Breast epithelium (tissue), 4 donors: ENCODE measurements around the gene LDHAL6A. TPM values are rescaled to one million over a fixed set of nuclear protein-coding genes. Genes with fewer than 3 reads are reported as not detected.

Experiments used
- DNase-seq, 2 donors: peaks; one replicate each; pipeline ENCODE4 v3.0.0-alpha.2; 2019; ENCODE audit warnings: low spot score in 2 of 2
- H3K27ac ChIP-seq, 2 donors: fragments of 200-600 bp; sonication (generic) in 1 of 2; one replicate each; pipeline ENCODE4 v1.5.1; 2016 to 2019; ENCODE audit warnings: mild to moderate bottlenecking in 1 of 2
- H3K27me3 ChIP-seq, 2 donors: fragments of 200-600 bp; sonication (generic) in 1 of 2; one replicate each; pipeline versions ENCODE4 v1.5.1 to v1.6.0; 2017 to 2019; ENCODE audit warnings: control low read depth in 1 of 2, mild to moderate bottlenecking in 1 of 2
- H3K36me3 ChIP-seq: fragments of 200-600 bp; one replicate; pipeline ENCODE4 v1.5.1; 2019
- H3K4me1 ChIP-seq, 2 donors: fragments of 200-600 bp; sonication (generic); one replicate each; pipeline ENCODE4 v1.5.1; 2016 to 2019; ENCODE audit warnings: control low read depth in 1 of 2
- H3K4me3 ChIP-seq, 3 donors: fragments of 200-600 bp; sonication (generic); 1 replicate in 2 of 3; 2 replicates in 1 of 3; pipeline ENCODE4 v1.5.1; 2016 to 2019; ENCODE audit warnings: mild to moderate bottlenecking in 3 of 3, moderate library complexity in 2 of 3
- H3K9me3 ChIP-seq, 2 donors: fragments of 200-600 bp; sonication (generic) in 1 of 2; one replicate each; pipeline ENCODE4 v1.5.1; 2016 to 2019; ENCODE audit warnings: control low read depth in 1 of 2
- CTCF ChIP-seq, 3 donors: fragments of 450-650 bp; IDR thresholded peaks; one replicate each; pipeline ENCODE4 v1.5.1; 2016 to 2017; ENCODE audit warnings: antibody characterized with exemption in 3 of 3, mild to moderate bottlenecking in 3 of 3, moderate library complexity in 3 of 3
- POLR2A ChIP-seq: fragments of 450-650 bp; IDR thresholded peaks from one replicate; pipeline ENCODE4 v1.6.1; 2016; ENCODE audit warnings: antibody characterized with exemption, mild to moderate bottlenecking, moderate library complexity
- POLR2AphosphoS5 ChIP-seq, 3 donors: sonication (generic); formaldehyde crosslinking; IDR thresholded peaks; one replicate each; pipeline ENCODE4 v1.6.1; 2017; ENCODE audit warnings: antibody characterized with exemption in 3 of 3
- intact Hi-C: fragments of 100-400 bp; cut with DNase I; formaldehyde crosslinking; loops from one replicate; pipeline ENCODE4 v1.15.1; 2023; ENCODE audit warnings: low total_unique reads
- total RNA-seq, 3 donors: library from RNA; depleted of rRNA; stranded (reverse); fragments of >200 nt; gene quantifications; one replicate each; pipeline ENCODE4 v1.1.0, GENCODE V29; 2016

LDHAL6A gene
- total RNA-seq, 3 donors from 2014 or later: not detected

DNA sequence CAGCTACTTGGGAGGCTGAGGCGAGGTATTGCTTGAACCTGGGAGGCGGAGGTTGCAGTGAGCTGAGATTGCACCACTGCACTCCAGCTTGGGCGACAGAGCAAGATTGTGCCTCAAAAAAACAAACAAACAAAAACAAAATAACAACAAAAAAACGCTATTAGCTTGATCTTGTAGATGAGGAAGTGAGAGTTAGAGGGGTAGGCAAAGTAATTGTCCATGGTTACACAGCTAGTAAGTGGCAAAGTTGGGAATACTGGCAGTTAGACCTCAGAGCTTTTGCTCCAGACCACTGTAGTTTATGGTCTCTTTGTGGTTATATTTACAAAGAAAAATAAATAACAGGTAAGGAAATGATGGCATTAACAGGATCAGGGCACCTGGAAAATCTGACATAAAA lies 28.4 kb upstream of the LDHAL6A start:
- no peaks in the 10 kb centered on the region for H3K9me3 ChIP-seq
- TF ChIP-seq POLR2AphosphoS5 (IDR thresholded peaks at IDR 0.05): no peak
- TF ChIP-seq CTCF (IDR thresholded peaks at IDR 0.05): no peak
- H3K4me3 ChIP-seq: no peak overlapping the region
- no peaks in the 10 kb centered on the region for H3K27me3 ChIP-seq
- H3K4me1 ChIP-seq: no peaks in the 10 kb centered on the region
- H3K36me3 ChIP-seq: no peaks in the 10 kb centered on the region
- no peak for DNase-seq
- H3K27ac ChIP-seq: no peak overlapping the region
- intact Hi-C loops: no loop called here

GRCh38 chr11:18429332-18429731 lies 26.3 kb upstream of the LDHAL6A start:
- Histone ChIP-seq H3K4me1 (no peaks in the 10 kb centered on the region), H3K27ac (no peak overlapping the region), H3K9me3 (no peaks in the 10 kb centered on the region), H3K27me3 (no peaks in the 10 kb centered on the region), H3K36me3 (no peaks in the 10 kb centered on the region), H3K4me3 (no peak overlapping the region)
- TF ChIP-seq CTCF (IDR thresholded peaks at IDR 0.05) (no peak), POLR2AphosphoS5 (IDR thresholded peaks at IDR 0.05) (no peak), POLR2A (no peak)
- intact Hi-C loops: no loop called here
- no peak for DNase-seq

GRCh38 chr11:18438691-18439090 lies 17.0 kb upstream of the LDHAL6A start:
- H3K27ac ChIP-seq: no peak overlapping the region
- H3K9me3 ChIP-seq: no peaks in the 10 kb centered on the region
- no peaks in the 10 kb centered on the region for H3K27me3 ChIP-seq
- DNase-seq: no peak
- TF ChIP-seq POLR2AphosphoS5 (IDR thresholded peaks at IDR 0.05) (no peak), POLR2A (no peak), CTCF (IDR thresholded peaks at IDR 0.05) (no peak)
- no peak overlapping the region for H3K4me3 ChIP-seq
- intact Hi-C loops: no loop called here
- H3K36me3 ChIP-seq: no peaks in the 10 kb centered on the region
- no peaks in the 10 kb centered on the region for H3K4me1 ChIP-seq

DNA sequence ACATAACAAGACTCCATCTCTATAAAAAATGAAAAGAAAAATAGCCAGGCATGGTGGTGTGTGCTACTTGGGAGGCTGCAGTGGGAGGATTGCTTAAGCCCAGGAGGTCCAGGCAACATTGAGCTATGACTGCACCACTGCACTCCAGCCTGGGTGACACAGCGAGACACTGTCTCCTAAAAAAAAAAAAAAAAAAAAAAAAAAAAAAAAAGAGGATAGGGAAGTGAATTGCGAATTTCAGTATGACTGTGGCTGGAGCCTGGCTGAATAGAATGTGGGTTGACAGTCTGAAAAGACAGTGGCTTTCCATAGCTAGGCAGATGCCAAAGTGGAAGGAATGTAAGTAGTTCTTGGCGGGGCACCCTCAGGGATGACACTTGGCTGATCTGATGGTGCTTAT lies 6.4 kb upstream of the LDHAL6A start:
- no peak for TF ChIP-seq POLR2A
- TF ChIP-seq POLR2AphosphoS5 (IDR thresholded peaks at IDR 0.05): no peak
- TF ChIP-seq CTCF (IDR thresholded peaks at IDR 0.05): no peak
- Histone ChIP-seq H3K36me3 (no peaks in the 10 kb centered on the region), H3K4me1 (no peaks in the 10 kb centered on the region), H3K9me3 (no peaks in the 10 kb centered on the region), H3K27me3 (no peaks in the 10 kb centered on the region), H3K4me3 (no peak overlapping the region), H3K27ac (no peak overlapping the region)
- no peak for DNase-seq
- intact Hi-C loops: no loop called here

DNA sequence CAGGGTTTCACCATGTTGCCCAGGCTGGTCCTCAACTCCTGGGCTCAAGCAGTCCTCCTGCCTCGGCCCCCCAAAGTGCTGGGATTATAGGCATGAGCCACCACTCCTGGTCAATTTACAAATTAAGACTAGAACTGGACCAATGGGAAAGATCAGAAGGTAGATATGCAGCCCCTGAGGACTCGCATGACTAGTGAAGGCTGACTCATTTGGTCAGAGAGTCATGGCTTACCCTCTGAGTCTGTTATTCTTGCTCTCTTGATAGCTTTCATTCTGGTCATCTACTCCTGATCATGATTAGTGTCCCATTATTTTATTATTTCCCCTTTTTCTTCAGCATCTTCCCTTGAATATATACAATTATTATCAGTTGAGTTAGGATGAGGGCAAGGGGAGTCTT lies 2.7 kb upstream of the LDHAL6A start:
- no peak for DNase-seq
- Histone ChIP-seq H3K4me3 (no peak overlapping the region), H3K27ac (no peak overlapping the region), H3K9me3 (no peaks in the 10 kb centered on the region), H3K27me3 (no peaks in the 10 kb centered on the region), H3K4me1 (no peaks in the 10 kb centered on the region), H3K36me3 (no peaks in the 10 kb centered on the region)
- intact Hi-C loops: no loop called here
- TF ChIP-seq POLR2A (no peak), CTCF (IDR thresholded peaks at IDR 0.05) (no peak), POLR2AphosphoS5 (IDR thresholded peaks at IDR 0.05) (no peak)
